A673 (cell line): ENCODE results near the gene WDFY3.

Source experiments
- EZH2 ChIP-seq: fragments of 200-600 bp; sonication (generic); IDR thresholded peaks from 2 replicates; pipeline ENCODE4 v1.6.1; 2017; ENCODE audit warnings: borderline replicate concordance, low read depth, mild to moderate bottlenecking, mixed read lengths, antibody characterized with exemption, low read length; ENCODE audit not compliant: poor library complexity, severe bottlenecking
- TF ChIP-seq, protein P1 (sequence below): fragments of 300-800, 200-600 bp; sonication (generic); conservative IDR thresholded peaks from 2 replicates; pipeline ENCODE4 v1.5.1; 2017; ENCODE audit warnings: low read depth, mild to moderate bottlenecking, antibody characterized with exemption, low read length, moderate library complexity, mixed read lengths

GRCh38 chr4:84965553-84966381 is 723 bp downstream of the WDFY3 start:
- TF ChIP-seq, protein P1, sequence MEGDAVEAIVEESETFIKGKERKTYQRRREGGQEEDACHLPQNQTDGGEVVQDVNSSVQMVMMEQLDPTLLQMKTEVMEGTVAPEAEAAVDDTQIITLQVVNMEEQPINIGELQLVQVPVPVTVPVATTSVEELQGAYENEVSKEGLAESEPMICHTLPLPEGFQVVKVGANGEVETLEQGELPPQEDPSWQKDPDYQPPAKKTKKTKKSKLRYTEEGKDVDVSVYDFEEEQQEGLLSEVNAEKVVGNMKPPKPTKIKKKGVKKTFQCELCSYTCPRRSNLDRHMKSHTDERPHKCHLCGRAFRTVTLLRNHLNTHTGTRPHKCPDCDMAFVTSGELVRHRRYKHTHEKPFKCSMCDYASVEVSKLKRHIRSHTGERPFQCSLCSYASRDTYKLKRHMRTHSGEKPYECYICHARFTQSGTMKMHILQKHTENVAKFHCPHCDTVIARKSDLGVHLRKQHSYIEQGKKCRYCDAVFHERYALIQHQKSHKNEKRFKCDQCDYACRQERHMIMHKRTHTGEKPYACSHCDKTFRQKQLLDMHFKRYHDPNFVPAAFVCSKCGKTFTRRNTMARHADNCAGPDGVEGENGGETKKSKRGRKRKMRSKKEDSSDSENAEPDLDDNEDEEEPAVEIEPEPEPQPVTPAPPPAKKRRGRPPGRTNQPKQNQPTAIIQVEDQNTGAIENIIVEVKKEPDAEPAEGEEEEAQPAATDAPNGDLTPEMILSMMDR = no peak
- TF ChIP-seq EZH2 = no peak
